Raji (cell line): ENCODE data around the gene IDH1.

ENCODE experiments used
- POLR2A ChIP-seq: IDR thresholded peaks from 2 replicates; pipeline ENCODE4 v1.6.1; 2011; ENCODE audit warnings: low read depth, low read length, control low read depth; ENCODE audit not compliant: insufficient read depth

The IDH1 gene

DNA sequence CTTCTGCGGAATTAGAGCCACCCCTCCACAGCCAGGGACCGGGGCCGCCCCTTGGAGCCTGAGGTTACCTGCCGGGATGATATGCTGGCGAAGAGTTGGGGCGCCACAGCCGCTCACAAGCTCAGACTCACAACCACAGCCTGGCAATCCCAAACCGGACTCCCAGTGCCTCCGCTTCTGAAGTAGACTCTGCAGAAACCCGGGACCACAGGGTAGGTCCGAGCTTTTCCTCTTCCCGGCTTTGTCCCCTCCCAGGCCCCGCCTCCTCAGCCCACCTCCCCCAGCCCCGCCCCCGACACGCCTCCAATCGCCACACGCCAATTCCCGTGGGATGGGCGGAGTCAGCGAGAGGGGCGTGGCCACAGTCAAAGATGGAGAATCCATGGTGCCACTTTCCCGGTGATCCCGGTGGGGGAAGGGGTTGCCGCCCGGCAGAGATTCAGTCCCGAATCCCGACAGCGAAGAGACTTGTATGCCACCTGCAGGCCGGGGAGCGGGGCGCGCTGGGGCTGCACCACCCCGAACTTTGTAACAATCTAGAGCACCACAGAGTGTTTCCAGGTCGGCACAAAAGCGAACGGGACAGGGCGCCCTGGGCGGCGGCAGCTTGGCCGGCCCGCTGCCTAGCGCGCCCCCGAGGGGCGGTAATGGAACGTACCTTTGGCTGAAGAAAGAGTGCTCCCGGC lies at the start of gene IDH1:
IDH1 (minus strand) TSS at position 201 of the 686 bp plus-strand sequence. CDS start 3,520 bp downstream, outside the sequence.
- TF ChIP-seq POLR2A = peak; percentile 78

GRCh38 chr2:208304157-208304556 lies 49.3 kb upstream of the IDH1 start:
- no peak for TF ChIP-seq POLR2A

DNA sequence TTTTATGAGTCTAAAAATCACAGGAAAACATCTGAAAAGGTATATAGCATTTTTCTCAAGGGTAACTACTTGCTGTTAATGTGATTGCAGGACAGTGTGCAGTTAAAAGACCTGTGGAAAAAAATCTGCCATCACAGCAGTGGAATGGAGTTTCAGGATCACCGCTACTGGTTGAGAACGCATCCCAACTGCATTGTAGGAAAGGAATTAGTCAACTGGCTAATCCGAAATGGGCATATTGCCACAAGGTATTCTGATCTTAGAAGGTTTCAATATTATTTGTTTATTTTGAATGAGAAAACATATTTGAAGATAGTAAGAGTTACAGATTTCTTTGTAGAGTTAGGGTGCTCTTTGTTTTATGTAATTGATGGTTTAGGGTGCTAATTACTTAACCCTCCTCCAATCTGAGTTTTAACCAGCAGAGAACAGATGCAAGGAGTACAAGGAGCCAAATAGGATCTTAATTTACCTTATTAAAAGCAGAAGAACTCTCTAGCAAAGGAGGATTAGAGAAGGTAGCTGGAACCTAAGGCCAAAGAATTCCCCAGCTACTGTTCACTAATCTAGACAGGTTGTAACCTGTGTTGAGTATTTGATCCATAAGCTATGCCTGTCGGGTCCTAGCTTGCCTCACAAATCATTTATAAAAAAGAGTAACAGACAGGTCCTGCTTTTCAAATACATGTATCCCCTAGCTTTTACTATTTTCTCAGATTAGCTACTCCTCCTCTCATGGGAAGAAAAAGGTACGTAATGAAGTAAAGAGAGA lies 46.2 kb upstream of the IDH1 start:
- no peak for TF ChIP-seq POLR2A

DNA sequence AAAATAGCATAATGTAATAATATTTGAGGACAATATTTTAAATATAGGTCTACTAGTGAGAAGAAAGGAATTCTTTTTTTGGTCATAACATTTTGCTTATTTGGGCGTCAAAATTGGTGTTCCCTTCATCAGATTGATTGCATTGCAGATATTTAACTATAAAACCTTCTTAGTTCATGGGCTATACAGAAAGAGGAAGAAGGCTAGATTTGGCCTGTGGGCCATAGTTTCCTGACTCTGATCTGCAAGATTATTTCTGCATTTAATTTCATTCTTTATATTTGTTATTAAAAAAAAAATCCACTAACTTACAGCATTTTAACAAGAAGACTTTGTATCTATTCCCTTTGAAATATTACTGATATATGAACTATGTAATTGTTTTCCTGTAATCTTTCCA lies 43.1 kb upstream of the IDH1 start:
- TF ChIP-seq POLR2A = no peak

- TF ChIP-seq POLR2A = no peak
These were observed 41.7 kb upstream of the IDH1 start for GRCh38 chr2:208296610-208297009.

- TF ChIP-seq POLR2A = no peak
These were observed 41.0 kb upstream of the IDH1 start for GRCh38 chr2:208295834-208296233.

DNA sequence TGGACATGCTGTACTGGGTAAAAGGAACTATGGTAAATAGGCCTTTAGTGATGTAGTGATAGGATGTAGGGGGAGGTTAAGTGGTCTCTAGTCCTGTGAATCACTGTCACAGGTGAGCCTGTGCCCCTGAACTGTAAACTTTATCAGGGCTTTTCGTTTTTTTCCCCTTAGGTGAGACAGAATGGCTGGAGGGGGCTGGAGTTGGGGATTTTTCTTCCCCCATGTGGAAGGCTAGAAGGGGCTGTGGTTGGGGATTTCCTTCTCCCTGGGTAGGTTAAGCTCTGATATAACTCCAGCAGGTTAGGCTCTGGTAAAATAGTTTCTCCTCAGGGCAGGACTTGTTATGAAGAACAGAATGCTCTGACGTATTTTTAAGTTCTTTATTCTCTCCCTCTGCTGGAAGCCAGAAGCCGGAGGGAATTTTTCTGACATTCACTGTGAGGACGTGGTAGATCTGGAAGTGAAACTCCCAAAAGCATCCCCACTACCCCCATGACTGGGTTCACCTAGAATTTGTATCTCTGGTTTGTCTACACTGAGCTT lies 39.7 kb upstream of the IDH1 start:
- no peak for TF ChIP-seq POLR2A

- TF ChIP-seq POLR2A = no peak
These were observed 31.0 kb upstream of the IDH1 start for GRCh38 chr2:208285853-208286252.

- TF ChIP-seq POLR2A = no peak
These were observed 26.1 kb upstream of the IDH1 start for GRCh38 chr2:208280933-208281332.

DNA sequence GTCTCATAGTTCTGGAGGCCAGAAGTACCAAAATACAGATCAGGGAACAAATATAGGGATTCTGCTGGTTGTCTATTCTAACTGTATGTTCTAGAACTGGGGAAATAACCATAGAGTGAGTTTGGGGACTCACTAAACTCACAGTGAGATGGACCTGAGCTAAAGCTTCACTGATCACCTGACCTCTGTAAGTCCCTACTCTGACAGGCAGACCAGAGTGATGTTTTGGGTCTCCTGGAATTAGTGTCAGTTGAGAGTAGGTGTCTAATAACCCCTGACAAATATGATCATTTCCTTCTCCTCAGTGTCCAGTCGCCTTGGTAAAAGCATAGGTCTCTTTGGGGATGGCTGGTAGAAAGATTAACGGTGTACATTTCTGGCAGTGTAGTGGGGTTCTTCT lies 25.4 kb upstream of the IDH1 start:
- no peak for TF ChIP-seq POLR2A

DNA sequence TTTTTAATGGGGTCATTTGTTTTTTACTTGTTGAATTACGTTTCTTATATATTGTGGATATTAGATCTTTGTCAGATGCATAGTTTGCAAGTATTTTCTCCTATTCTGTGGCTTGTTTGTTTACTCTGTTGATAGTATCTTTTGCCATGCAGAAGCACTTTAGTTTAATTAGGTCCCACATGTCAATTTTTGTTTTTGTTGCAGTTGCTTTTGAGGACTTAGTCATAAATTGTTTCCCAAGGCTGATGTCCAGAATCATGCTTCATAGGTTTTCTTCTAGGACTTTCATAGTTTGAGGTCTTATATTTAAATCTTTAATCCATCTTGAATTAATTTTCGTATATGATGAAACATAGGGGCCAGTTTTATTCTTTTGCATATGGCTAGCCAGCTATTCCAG lies 24.4 kb upstream of the IDH1 start:
- no peak for TF ChIP-seq POLR2A

GRCh38 chr2:208278549-208278948 lies 23.7 kb upstream of the IDH1 start:
- TF ChIP-seq POLR2A = no peak

- TF ChIP-seq POLR2A = no peak
These were observed 19.9 kb upstream of the IDH1 start for GRCh38 chr2:208274748-208275147.

DNA sequence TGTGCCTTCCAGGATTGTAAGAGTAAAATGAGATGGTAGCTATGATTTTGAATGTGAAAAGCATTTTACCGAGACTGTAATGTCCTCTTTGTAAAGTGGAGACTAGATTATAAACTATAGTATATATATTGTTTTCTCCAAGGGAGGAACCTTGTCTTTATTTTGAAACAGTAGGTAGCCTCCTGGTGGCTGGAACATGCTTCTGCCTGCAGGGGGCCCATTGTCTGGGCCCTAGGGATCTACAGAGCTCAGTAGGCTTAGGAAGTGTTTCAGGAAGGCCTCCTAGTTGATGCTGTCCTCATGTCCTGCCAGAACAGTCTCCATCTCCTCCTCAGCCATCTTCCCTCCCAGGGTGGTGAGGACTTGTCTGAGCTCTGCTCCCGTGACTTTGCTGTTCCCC lies 14.2 kb upstream of the IDH1 start:
- TF ChIP-seq POLR2A = no peak

DNA sequence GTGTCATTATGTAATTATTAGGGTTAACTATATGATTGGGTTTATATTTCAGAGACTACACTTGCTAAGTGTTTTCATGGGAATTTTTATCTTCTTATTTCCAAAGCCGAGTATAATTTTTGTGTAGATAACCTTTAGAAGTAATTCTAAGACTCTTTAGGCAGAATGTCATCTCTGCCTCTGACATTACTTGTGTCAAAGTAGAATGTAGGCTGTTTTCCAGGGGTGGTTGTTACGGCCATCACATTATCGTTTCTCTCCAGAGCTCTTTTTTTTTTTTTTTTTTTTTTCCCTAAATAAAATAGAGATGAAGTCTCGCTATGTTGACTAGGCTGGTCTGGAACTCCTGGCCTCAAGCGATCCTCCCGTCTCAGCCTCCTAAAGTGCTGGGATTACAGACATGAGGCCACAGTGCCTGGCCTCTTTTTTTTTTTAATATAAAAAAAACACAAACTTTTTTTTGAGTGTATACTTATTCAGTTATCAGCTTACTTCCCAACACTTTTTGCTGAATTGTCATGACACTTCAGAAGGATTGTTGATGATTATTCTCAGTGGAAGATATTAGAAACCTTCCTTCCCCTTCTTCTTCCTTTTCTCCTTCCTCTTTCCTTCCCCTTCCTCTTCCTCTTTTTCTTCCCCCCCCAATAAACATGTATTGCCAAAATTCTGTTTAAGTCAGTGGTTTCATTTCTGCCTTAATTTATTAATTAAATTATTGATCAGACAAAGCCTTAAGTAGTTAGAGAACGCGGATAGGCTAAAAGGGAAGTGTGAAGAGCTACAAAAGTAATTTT lies 13.5 kb upstream of the IDH1 start:
- TF ChIP-seq POLR2A = no peak
